Epithelial cell of proximal tubule (primary cell): ENCODE results near the gene SPINK4. TPM values are rescaled to one million over a fixed set of nuclear protein-coding genes. Genes with fewer than 3 reads are reported as not detected.

Experiments
- DNase-seq: peaks from one replicate; pipeline ENCODE4 v3.0.0-alpha.2; 2011; ENCODE audit warnings: low read depth
- H3K4me3 ChIP-seq: 2 replicates; pipeline ENCODE4 v1.5.1; 2011; ENCODE audit warnings: low read depth, mild to moderate bottlenecking, low read length
- total RNA-seq: library from RNA; depleted of rRNA; stranded (reverse); fragments of >200 nt; gene quantifications from 2 replicates; pipeline ENCODE4 v1.2.3, GENCODE V29; 2015
- TF ChIP-seq, protein P1 (sequence below): conservative IDR thresholded peaks from 2 replicates; pipeline ENCODE4 v1.5.1; 2012; ENCODE audit warnings: low read depth, mild to moderate bottlenecking, low read length

The SPINK4 gene
- total RNA-seq, 1 donor from 2014 or later, result not detected

DNA sequence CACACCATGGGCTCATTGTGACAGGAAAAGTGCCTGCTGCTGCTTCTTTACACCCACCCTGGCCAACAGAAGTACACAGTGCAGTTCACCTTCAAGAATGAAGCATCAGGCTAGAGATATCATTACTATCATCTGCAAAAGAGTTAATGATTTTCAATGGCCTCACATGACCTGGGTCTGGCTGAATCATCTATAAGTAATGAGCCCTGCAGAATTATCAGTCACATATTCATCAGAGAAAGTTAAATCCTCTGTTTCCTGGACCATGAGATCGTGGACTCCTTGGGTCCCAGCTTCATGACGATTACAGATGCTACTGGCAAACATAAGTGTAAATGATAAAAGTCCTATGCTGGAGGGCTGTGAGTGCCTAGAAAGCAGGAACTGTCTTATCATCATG is 16.3 kb downstream of the SPINK4 start:
- TF ChIP-seq, protein P1, sequence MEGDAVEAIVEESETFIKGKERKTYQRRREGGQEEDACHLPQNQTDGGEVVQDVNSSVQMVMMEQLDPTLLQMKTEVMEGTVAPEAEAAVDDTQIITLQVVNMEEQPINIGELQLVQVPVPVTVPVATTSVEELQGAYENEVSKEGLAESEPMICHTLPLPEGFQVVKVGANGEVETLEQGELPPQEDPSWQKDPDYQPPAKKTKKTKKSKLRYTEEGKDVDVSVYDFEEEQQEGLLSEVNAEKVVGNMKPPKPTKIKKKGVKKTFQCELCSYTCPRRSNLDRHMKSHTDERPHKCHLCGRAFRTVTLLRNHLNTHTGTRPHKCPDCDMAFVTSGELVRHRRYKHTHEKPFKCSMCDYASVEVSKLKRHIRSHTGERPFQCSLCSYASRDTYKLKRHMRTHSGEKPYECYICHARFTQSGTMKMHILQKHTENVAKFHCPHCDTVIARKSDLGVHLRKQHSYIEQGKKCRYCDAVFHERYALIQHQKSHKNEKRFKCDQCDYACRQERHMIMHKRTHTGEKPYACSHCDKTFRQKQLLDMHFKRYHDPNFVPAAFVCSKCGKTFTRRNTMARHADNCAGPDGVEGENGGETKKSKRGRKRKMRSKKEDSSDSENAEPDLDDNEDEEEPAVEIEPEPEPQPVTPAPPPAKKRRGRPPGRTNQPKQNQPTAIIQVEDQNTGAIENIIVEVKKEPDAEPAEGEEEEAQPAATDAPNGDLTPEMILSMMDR, result no peak
- no peak overlapping the region for H3K4me3 ChIP-seq
- no peak for DNase-seq

DNA sequence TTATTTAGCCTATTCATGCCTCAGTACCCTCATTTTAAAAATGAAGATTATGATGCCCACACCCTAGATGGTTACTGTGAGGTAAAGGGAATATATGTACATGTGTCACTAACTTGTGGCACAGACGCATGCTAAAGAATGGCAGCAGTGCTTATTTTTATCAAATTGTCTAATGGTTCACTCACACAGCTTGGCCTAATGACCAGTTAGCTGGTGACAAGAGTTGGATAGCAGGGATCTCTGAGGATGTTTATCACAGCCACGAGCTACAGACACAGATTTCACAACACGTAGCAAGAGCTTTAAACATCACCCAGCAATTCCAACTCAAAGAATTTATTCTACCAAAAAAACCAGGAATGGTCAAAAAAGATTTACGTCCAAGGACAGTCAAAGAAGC is 17.3 kb downstream of the SPINK4 start:
- no peak for DNase-seq
- TF ChIP-seq, protein P1, result no peak
- no peak overlapping the region for H3K4me3 ChIP-seq

DNA sequence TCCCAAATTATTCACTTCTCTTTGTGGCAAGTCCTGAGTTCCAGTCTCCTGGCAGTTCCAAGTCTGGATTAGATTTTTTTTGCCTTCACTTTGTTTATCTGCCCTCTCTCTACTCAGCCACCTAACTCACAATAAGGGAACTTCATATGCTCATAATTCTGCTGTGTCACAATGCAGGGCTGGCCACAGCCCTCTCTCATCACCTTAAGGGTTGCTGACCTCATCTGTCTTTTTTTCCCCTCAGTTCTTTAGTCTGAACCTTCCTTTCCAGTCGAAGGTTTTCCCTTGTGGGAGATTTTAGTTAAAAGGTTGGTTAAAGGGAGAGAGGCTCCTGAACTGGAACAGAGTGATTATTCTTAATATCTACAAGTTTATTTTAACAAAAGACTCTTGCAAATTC is 20.4 kb downstream of the SPINK4 start:
- H3K4me3 ChIP-seq, result no peak overlapping the region
- TF ChIP-seq, protein P1, result no peak
- no peak for DNase-seq

DNA sequence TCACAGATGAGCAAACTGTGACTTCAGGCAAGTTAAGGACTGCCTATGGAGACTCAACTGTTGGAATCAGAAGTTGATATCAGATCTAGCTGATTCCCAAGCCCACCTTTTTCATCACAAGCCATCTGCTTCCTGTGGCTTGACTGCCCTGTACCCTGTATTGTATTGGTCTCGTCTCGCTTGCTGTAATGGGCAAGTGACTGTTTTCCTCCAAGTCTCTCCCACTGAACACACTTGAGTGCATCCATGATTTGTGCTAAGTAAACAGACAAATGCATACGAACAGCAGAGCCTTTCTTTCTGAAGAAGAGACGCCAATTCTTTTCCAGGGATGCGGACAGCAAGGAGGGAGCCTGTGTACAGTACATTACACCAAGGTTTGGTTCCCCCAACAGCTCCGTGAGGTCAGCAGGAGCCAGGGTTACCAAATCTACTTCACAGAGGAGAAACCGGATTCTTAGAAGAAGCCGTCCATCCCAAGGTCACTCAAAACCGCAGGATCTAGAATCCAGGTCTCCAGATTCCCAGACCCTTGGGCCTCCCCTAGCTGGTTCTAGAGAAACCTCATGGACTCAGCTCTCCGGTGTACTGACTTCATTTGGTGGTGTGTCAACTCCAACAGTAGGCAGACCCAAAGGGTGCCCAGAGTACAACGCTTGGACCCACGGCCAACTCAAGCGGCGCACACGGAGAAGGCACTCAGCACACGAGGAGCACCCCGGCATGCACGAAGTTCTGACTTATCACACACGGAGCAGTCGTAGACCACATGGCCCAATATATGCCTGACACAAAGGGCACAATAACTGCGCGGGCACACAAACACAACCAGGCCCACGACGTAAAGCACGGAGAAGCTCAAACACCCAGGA is 23.4 kb downstream of the SPINK4 start:
- DNase-seq, result no peak

DNA sequence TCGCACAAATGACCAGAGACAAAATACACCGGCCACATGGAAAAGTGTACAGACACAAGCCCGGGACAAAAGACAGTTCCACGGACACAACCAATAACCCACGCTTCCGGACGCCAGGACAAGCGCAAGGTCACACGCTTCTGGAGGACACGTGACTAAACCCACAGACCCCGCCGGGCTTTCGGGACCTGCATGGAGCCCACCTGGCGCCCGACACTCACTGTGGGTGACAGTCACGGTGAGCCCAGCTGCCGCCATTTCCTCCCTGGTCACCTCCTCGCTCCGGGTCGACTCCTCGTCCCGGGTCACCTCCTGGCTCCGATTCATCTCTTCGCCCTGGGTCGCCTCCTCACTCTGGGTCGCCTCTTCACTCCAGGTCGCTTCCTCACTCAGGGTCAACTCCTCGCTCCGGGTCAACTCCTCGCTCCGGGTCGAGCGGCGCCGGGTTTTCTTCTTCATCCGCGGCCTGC is 24.1 kb downstream of the SPINK4 start:
- peak overlapping the region; percentile 94 for H3K4me3 ChIP-seq
- no peak for DNase-seq
- TF ChIP-seq, protein P1, result no peak

More for the DNA sequence above, 23.4 kb downstream of the SPINK4 start:
- H3K4me3 ChIP-seq, result peak overlapping the region; percentile 94
- TF ChIP-seq, protein P1, result no peak

DNA sequence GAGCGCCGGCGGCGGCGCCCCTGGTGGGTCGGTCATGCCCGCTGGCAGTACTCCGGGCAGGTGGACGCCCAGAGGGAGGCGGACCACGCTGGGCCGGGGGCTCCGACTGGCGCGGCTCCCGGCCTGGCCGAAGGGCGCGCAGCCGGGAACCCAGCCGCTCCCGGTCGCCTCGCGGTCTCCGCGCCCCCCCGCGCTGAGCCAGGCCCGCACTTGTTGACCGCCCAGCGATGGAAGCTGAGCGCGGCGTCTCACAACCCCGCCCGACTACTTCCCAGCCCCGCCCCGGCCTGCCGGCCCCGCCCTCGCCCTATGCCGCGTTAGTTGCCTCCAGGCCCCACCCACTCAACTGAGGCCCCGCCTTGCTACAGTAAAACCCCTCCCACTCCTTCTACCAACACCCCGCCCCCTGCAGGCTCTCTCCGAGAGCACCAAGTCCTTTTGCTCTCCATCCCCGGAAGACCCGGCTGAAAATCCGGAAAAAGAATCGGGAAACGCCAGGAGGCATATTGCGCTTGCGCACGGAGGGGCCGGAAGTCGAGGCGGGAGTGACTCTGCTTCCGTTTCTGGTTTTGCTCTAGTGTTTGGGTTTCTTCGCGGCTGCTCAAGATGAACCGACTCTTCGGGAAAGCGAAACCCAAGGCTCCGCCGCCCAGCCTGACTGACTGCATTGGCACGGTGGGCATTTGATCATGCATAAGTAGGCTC is 24.7 kb downstream of the SPINK4 start, which contains the start of the genes BAG1 and CHMP5:
TSS of gene BAG1 (minus strand) at position 236 of the 705 bp plus-strand sequence.
TSS of gene CHMP5 (plus strand) at position 577 of the 705 bp plus-strand sequence. CDS start at position 607, 30 bp downstream.
- peak within 1 kb of the TSS; percentile 96 for H3K4me3 ChIP-seq
- TF ChIP-seq, protein P1, result peak; percentile 40
- DNase-seq, result peak; percentile 90
